SU-DHL-6 (cell line): Measurements from ENCODE around the gene PPCS.

ENCODE experiments used
- EZH2phosphoT487 ChIP-seq: fragments of 200-600 bp; sonication (generic), shearing (Covaris generic); conservative IDR thresholded peaks from 2 replicates; pipeline ENCODE4 v1.6.1; 2018; ENCODE audit warnings: mild to moderate bottlenecking, antibody characterized with exemption, low read length, moderate library complexity, mixed read lengths
- TF ChIP-seq, protein P1 (sequence below): fragments of 200-600 bp; sonication (generic); IDR thresholded peaks from one replicate; pipeline ENCODE4 v1.5.1; 2017; ENCODE audit warnings: antibody characterized with exemption, mild to moderate bottlenecking, low read length, moderate library complexity; ENCODE audit not compliant: insufficient read depth, poor library complexity, severe bottlenecking

- TF ChIP-seq, protein P1, sequence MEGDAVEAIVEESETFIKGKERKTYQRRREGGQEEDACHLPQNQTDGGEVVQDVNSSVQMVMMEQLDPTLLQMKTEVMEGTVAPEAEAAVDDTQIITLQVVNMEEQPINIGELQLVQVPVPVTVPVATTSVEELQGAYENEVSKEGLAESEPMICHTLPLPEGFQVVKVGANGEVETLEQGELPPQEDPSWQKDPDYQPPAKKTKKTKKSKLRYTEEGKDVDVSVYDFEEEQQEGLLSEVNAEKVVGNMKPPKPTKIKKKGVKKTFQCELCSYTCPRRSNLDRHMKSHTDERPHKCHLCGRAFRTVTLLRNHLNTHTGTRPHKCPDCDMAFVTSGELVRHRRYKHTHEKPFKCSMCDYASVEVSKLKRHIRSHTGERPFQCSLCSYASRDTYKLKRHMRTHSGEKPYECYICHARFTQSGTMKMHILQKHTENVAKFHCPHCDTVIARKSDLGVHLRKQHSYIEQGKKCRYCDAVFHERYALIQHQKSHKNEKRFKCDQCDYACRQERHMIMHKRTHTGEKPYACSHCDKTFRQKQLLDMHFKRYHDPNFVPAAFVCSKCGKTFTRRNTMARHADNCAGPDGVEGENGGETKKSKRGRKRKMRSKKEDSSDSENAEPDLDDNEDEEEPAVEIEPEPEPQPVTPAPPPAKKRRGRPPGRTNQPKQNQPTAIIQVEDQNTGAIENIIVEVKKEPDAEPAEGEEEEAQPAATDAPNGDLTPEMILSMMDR, result no peak
- TF ChIP-seq EZH2phosphoT487, result no peak
Measured at GRCh38 chr1:42418516-42418915, 37.8 kb upstream of the PPCS start.
